Measurements from ENCODE around the gene ACAA1.

Gene ACAA1

GRCh38 chr3:38130631-38131065 lies 6.3 kb downstream of the ACAA1 start:
- no peak for TF ChIP-seq CTCF (IDR thresholded peaks at IDR 0.05; ENCODE audit: control insufficient read depth, insufficient read depth, low read depth, low read length, missing control alignments)
- DNase-seq (ENCODE audit: low read depth), result no peak
- H3K4me3 ChIP-seq (ENCODE audit: control insufficient read depth, low read depth, low read length), result no peak overlapping the region

DNA sequence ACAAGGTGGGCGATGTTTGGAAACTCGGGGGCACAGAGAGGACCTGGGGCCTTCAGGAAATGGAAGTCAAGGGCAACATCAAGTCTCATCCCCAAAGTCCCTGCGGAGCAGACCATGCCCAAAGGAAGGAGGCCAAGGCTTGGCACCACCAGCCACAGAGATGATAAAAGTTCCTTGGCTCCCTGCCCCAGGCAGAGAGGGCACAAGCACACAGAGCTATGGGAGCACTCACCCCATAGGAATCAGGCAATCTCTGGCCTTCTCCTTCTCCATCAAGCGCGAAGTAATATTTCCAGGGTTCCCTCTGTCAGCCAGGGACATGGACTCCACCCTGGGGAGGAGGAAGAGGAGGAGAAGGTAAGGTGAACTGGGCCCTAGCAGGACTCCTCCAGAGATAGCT lies 7.9 kb downstream of the ACAA1 start:
- no peak for DNase-seq (ENCODE audit: low read depth)
- H3K4me3 ChIP-seq (ENCODE audit: control insufficient read depth, low read depth, low read length), result no peak overlapping the region
- no peak for TF ChIP-seq CTCF (IDR thresholded peaks at IDR 0.05; ENCODE audit: control insufficient read depth, insufficient read depth, low read depth, low read length, missing control alignments)

DNA sequence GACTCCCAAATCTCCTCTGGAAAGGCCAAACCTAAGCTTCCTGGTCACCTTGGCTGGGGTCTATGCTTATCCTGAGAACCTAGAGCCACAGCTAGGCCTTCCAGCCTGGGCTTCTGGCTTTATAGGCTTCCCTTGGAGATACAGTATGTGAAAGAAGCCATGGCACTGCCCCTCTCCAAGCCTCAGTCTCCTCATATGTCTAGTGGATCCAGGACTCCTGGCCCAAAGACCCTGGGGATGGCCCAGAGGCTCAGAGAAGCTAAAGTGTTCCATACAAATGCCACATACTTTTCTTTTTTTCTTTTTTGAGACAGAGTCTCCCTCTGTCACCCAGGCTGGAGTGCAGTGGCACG lies 8.6 kb downstream of the ACAA1 start:
- TF ChIP-seq CTCF (IDR thresholded peaks at IDR 0.05; ENCODE audit: control insufficient read depth, insufficient read depth, low read depth, low read length, missing control alignments), result no peak
- no peak overlapping the region for H3K4me3 ChIP-seq (ENCODE audit: control insufficient read depth, low read depth, low read length)
- no peak for DNase-seq (ENCODE audit: low read depth)

DNA sequence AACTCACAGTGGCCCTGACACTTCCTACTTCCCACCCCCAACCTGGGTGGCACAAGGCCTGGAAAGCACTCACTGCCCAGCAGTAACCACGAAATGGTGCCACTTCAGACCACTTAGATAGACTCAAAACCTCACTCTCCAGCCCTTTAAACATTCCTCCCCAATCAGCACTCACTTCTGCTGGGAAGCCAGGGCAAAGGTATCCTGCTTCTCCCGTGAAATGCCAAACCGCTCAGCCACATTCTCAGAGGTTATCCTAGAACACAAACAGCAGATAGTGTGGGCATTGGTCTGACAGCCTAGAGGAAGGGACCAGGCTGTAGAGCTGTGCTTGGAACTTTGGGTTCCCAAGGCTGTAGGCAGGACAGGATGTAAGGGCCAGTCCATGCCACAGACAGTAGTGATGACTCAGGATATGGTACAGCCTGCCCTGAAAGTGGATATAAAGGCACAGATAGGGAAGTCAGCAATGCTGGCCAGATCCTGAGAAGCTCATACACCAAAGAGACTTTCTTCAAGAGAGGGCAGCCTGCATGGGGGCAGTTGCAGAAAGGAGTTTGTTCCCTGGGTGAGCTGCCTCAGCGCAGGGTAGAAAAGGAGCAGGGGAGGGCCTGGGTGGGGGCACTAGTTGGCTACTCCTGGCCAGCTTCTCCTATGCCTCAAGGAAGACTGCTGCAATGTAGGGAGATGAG lies 9.2 kb downstream of the ACAA1 start:
- no peak for TF ChIP-seq CTCF (IDR thresholded peaks at IDR 0.05; ENCODE audit: control insufficient read depth, insufficient read depth, low read depth, low read length, missing control alignments)
- no peak overlapping the region for H3K4me3 ChIP-seq (ENCODE audit: control insufficient read depth, low read depth, low read length)
- no peak for DNase-seq (ENCODE audit: low read depth)

DNA sequence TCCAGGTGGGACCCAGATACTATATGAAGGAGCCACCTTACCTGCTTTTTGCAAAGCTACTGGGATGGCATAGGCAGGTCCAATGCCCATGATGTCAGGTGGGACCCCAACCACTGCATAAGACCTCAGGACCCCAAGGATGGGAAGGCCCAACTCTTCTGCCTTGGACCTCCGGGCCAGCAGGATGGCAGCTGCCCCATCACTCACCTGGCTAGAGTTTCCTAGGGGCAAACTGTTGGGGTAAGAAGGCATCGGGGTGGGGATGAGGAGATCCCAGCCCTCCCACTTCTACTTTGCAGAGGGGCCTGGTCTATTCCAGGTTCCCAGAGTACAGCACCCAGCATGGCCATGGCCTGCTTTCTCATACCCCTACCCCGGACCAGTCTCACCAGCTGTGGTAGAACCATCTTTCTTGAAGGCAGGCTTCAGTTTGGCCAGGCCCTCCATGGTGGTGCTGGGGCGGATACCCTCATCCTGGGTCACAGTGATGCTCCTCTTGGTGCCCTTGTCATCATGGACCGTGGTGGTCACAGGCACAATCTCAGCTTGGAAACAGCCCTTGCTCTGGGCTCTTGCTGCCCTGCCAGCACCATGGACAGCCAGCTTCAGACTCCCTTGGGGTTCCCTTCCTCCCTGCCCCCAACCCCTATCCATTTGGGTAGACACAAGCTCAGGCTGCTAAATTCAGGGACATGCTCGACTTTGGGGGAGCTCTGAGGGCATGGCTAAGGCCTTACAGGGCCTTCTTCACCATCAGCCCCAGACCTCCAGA lies 10.6 kb downstream of the ACAA1 start:
- DNase-seq (ENCODE audit: low read depth), result no peak
- H3K4me3 ChIP-seq (ENCODE audit: control insufficient read depth, low read depth, low read length), result no peak overlapping the region
- no peak for TF ChIP-seq CTCF (IDR thresholded peaks at IDR 0.05; ENCODE audit: control insufficient read depth, insufficient read depth, low read depth, low read length, missing control alignments)

DNA sequence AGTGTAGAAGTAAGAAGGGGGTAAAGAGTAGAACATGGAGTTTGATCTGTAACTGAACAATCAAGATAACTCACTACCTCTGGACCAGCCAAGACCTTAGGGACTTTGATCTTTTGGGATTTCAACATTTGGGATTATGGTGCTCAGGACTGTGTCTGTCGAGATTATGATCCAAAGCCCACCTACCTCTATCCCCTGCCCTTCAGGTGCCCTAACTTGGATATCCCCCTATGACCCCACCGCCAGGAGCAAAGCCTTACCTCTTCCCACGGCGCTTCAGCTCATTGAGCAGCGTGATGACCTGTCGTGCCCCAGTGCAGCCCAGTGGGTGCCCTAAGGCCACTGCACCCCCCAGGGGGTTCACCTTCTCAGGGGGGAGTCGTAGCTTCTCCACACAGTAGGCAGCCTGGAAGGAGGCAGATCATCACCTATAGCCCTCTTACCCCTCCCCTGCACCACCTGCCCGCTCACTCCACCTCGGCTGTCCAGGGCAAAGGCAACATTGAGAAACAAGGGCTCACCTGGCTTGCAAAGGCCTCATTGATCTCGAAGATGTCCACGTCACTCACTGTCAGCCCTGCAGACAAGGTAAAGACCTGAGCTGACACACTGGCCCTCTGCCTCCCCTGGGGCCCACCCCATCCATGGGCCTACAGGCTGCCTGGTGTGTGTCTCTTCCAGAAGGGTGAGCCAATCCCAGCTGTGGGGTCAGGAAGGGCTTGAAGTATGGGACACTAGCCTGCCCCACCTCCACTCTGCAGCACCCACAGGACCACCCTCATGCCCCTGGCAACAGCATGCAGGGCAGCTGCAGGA lies 11.4 kb downstream of the ACAA1 start:
- no peak for TF ChIP-seq CTCF (IDR thresholded peaks at IDR 0.05; ENCODE audit: control insufficient read depth, insufficient read depth, low read depth, low read length, missing control alignments)
- no peak for DNase-seq (ENCODE audit: low read depth)
- H3K4me3 ChIP-seq (ENCODE audit: control insufficient read depth, low read depth, low read length), result no peak overlapping the region

Data from AG09309 (cell line).